Breast epithelium (tissue), 3 donors: ENCODE data around the gene FSHR.

Source experiments
- POLR2A ChIP-seq: fragments of 450-650 bp; IDR thresholded peaks from one replicate; pipeline ENCODE4 v1.6.1; 2016; ENCODE audit warnings: antibody characterized with exemption, mild to moderate bottlenecking, moderate library complexity
- POLR2AphosphoS5 ChIP-seq, 3 donors: sonication (generic); formaldehyde crosslinking; IDR thresholded peaks; one replicate each; pipeline ENCODE4 v1.6.1; 2017; ENCODE audit warnings: antibody characterized with exemption in 3 of 3
- TF ChIP-seq, protein P1 (sequence below), 3 donors: fragments of 450-650 bp; IDR thresholded peaks; one replicate each; pipeline ENCODE4 v1.5.1; 2016 to 2017; ENCODE audit warnings: antibody characterized with exemption in 3 of 3, mild to moderate bottlenecking in 3 of 3, moderate library complexity in 3 of 3

DNA sequence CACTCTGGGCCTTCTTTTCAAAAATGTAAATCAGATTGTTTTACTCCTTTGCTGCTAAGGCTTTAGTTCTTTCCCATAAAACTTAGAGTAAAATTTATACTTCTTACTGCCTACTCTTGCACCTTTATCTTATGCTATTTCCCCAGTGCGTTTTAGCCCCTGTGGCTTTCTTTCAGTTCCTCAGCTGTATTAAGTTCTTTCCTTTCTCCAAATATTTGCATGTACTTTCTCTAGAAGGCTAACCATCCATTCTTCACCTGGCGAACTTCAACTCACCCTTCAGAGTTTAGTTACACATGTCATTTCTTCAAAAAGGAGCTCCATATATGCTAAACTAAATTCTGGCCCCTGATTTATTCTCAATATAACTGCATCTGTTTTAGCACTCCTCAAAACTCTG, 160.7 kb downstream of the FSHR start:
- no peak for TF ChIP-seq POLR2AphosphoS5 (IDR thresholded peaks at IDR 0.05)
- TF ChIP-seq POLR2A: no peak
- TF ChIP-seq, protein P1, sequence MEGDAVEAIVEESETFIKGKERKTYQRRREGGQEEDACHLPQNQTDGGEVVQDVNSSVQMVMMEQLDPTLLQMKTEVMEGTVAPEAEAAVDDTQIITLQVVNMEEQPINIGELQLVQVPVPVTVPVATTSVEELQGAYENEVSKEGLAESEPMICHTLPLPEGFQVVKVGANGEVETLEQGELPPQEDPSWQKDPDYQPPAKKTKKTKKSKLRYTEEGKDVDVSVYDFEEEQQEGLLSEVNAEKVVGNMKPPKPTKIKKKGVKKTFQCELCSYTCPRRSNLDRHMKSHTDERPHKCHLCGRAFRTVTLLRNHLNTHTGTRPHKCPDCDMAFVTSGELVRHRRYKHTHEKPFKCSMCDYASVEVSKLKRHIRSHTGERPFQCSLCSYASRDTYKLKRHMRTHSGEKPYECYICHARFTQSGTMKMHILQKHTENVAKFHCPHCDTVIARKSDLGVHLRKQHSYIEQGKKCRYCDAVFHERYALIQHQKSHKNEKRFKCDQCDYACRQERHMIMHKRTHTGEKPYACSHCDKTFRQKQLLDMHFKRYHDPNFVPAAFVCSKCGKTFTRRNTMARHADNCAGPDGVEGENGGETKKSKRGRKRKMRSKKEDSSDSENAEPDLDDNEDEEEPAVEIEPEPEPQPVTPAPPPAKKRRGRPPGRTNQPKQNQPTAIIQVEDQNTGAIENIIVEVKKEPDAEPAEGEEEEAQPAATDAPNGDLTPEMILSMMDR (IDR thresholded peaks at IDR 0.05): no peak
